B cell (primary cell): ENCODE measurements around the gene ZEB2. TPM values are rescaled to one million over a fixed set of nuclear protein-coding genes. Genes with fewer than 3 reads are reported as not detected.

Experiments
- ATAC-seq: fragments of 200-7000 bp; cut with Tn5 transposase; one replicate; pipeline ENCODE4 v1.10.0; 2021; ENCODE audit warnings: low read depth, mild to moderate bottlenecking, moderate number of reproducible peaks, moderate library complexity
- CTCF ChIA-PET: fragments of 350-600 bp; sonication (Branson Sonifier 250); formaldehyde crosslinking; loops from one replicate; lab custom pipeline; 2021; ENCODE audit warnings: antibody characterized with exemption, inconsistent platforms; lab: Charles Lee
- POLR2A ChIA-PET: fragments of 350-600 bp; sonication (Branson Sonifier 250); formaldehyde crosslinking; loops from one replicate; lab custom pipeline; 2021; ENCODE audit warnings: antibody characterized with exemption; lab: Charles Lee
- DNase-seq: peaks from one replicate; pipeline ENCODE4 v3.0.0; 2013
- H2AFZ ChIP-seq: 2 replicates; pipeline ENCODE4 v1.6.1; 2012; ENCODE audit warnings: mild to moderate bottlenecking, low read depth, low read length; ENCODE audit not compliant: insufficient read depth, poor library complexity, severe bottlenecking
- H3K27ac ChIP-seq, 2 donors: 1 replicate in 1 of 2; 2 replicates in 1 of 2; pipeline ENCODE4 v1.5.1; 2012 to 2013; ENCODE audit warnings: low read length in 2 of 2, mild to moderate bottlenecking in 2 of 2, moderate library complexity in 1 of 2
- H3K27me3 ChIP-seq, 4 experiments: fragments of 200-600 bp in 1 of 4; sonication (generic) in 1 of 4; replicated peaks in 1 of 4; 1 replicate in 2 of 4; 2 replicates in 2 of 4; pipeline versions ENCODE4 v1.6.1 to v1.7.0; 2013 to 2016; ENCODE audit warnings: low read length in 3 of 4, mild to moderate bottlenecking in 2 of 4, mixed read lengths in 1 of 4, moderate library complexity in 1 of 4; ENCODE audit not compliant: insufficient read depth in 4 of 4, control insufficient read depth in 3 of 4; ENCODE audit errors: control extremely low read depth in 1 of 4
- H3K36me3 ChIP-seq, 2 experiments: replicated peaks in 1 of 2; 1 replicate in 1 of 2; 2 replicates in 1 of 2; pipeline versions ENCODE4 v1.6.1 to v1.7.1; 2013; ENCODE audit warnings: low read length in 1 of 2; ENCODE audit not compliant: insufficient read depth in 2 of 2, control insufficient read depth in 1 of 2; ENCODE audit errors: control extremely low read depth in 1 of 2, extremely low read depth in 1 of 2
- H3K4me1 ChIP-seq, 2 donors: fragments of 200-600 bp in 1 of 2; sonication (generic) in 1 of 2; 1 replicate in 1 of 2; 2 replicates in 1 of 2; pipeline versions ENCODE4 v1.5.1 to v1.6.1; 2013 to 2017; ENCODE audit warnings: low read length in 2 of 2; ENCODE audit not compliant: control insufficient read depth in 2 of 2, insufficient read depth in 2 of 2
- H3K4me2 ChIP-seq: replicated peaks from 2 replicates; pipeline ENCODE3; 2012; ENCODE audit warnings: mild to moderate bottlenecking, low read depth, low read length; ENCODE audit not compliant: poor library complexity, severe bottlenecking
- H3K4me3 ChIP-seq, 5 experiments: fragments of 200-600 bp in 1 of 5; sonication (generic) in 1 of 5; 1 replicate in 3 of 5; 2 replicates in 2 of 5; pipeline versions ENCODE4 v1.5.1 to v1.7.0; 2011 to 2016; ENCODE audit warnings: low read length in 4 of 5, mild to moderate bottlenecking in 4 of 5, low read depth in 2 of 5, control low read depth in 1 of 5, moderate library complexity in 1 of 5; ENCODE audit not compliant: insufficient read depth in 1 of 5; ENCODE audit errors: control extremely low read depth in 1 of 5, extremely low read depth in 1 of 5
- H3K79me2 ChIP-seq: fragments of 200-600 bp; sonication (generic); one replicate; pipeline ENCODE4 v1.6.0; 2016; ENCODE audit warnings: low read length; ENCODE audit not compliant: control insufficient read depth, insufficient read depth
- H3K9ac ChIP-seq: fragments of 200-600 bp; sonication (generic); 2 replicates; pipeline ENCODE4 v1.6.1; 2017; ENCODE audit warnings: mild to moderate bottlenecking, low read length, moderate library complexity
- H3K9me3 ChIP-seq, 3 donors: one replicate each; pipeline versions ENCODE4 v1.6.1 to v1.7.1; 2013; ENCODE audit warnings: low read length in 2 of 3; ENCODE audit not compliant: control insufficient read depth in 2 of 3, insufficient read depth in 1 of 3; ENCODE audit errors: control extremely low read depth in 1 of 3
- H4K20me1 ChIP-seq: 2 replicates; pipeline ENCODE4 v1.6.0; 2012; ENCODE audit warnings: mild to moderate bottlenecking, low read length; ENCODE audit not compliant: insufficient read depth, control insufficient read depth, poor library complexity, severe bottlenecking
- H3K27ac Mint-ChIP-seq: one replicate; pipeline ENCODE4 v1.8.0; 2021; ENCODE audit warnings: mixed read lengths
- H3K27me3 Mint-ChIP-seq: one replicate; pipeline ENCODE4 v1.8.0; 2021; ENCODE audit warnings: mixed read lengths
- H3K4me1 Mint-ChIP-seq: one replicate; pipeline ENCODE4 v1.8.0; 2021; ENCODE audit warnings: mixed read lengths
- H3K4me3 Mint-ChIP-seq: one replicate; pipeline ENCODE4 v1.8.0; 2021; ENCODE audit warnings: mixed read lengths
- H3K9me3 Mint-ChIP-seq: one replicate; pipeline ENCODE4 v1.8.0; 2022; ENCODE audit warnings: mixed read lengths; ENCODE audit not compliant: insufficient read depth
- CTCF ChIP-seq: fragments of 200-600 bp; IDR thresholded peaks from one replicate; pipeline ENCODE4 v1.8.0; 2022; ENCODE audit warnings: antibody characterized with exemption, mild to moderate bottlenecking
- EZH2 ChIP-seq: IDR thresholded peaks from 2 replicates; pipeline ENCODE4 v1.6.1; 2012; ENCODE audit warnings: borderline replicate concordance, low read depth, mild to moderate bottlenecking, moderate library complexity, low read length; ENCODE audit not compliant: insufficient read depth, poor library complexity, severe bottlenecking
- WGBS: methylation state at CpG from one replicate; pipeline ENCODE4 v1.1.5; 2013; ENCODE audit warnings: missing lambda C conversion rate; ENCODE audit not compliant: insufficient coverage; 5-methylcytosine and 5-hydroxymethylcytosine counted together
- intact Hi-C: fragments of 100-400 bp; cut with micrococcal nuclease; formaldehyde crosslinking; loops from one replicate; pipeline ENCODE4 v1.10.0; 2022
- polyA plus RNA-seq: library from polyadenylated mRNA; depleted of rRNA; stranded (reverse); fragments of >200 nt; gene quantifications from 2 replicates; pipeline ENCODE4 v1.2.3, GENCODE V29; 2012
- total RNA-seq, 2 donors: library from RNA; stranded (reverse); fragments of 120-200 nt in 1 of 2; gene quantifications; 1 replicate in 1 of 2; 2 replicates in 1 of 2; pipeline versions ENCODE4 v1.2.3 to v1.2.4, GENCODE V29; 2013 to 2022

The ZEB2 gene
- total and polyA plus RNA-seq, 2 donors (not counting 1 experiment from before 2014, with no cell fraction given): 56.3 to 217 TPM

GRCh38 chr2:144498277-144498676 lies 21.6 kb downstream of the ZEB2 start:
- no peak overlapping the region for H3K4me3 ChIP-seq
- no peak for ATAC-seq
- H3K27ac Mint-ChIP-seq: no peak overlapping the region
- H3K9ac ChIP-seq: no peak overlapping the region
- CTCF ChIA-PET: no interaction called here
- POLR2A ChIA-PET: no interaction called here
- WGBS: 100% methylated on average over 1 of the region's 7 CpGs
- H3K9me3 ChIP-seq: no peaks in the 10 kb centered on the region
- no peak overlapping the region for H3K4me2 ChIP-seq
- H4K20me1 ChIP-seq: peaks cover 54% of the 10 kb centered on the region
- H3K4me3 Mint-ChIP-seq: no peak overlapping the region
- DNase-seq: no peak
- peaks cover 86% of the 10 kb centered on the region for H3K79me2 ChIP-seq
- H3K27me3 Mint-ChIP-seq: no peaks in the 10 kb centered on the region
- no peak overlapping the region for H2AFZ ChIP-seq
- no peaks in the 10 kb centered on the region for H3K9me3 Mint-ChIP-seq
- intact Hi-C loops: no loop called here
- no peaks in the 10 kb centered on the region for H3K27me3 ChIP-seq
- H3K27ac ChIP-seq: peak overlapping the region in 1 of 2 donors; percentile 28
- H3K4me1 Mint-ChIP-seq: peaks cover 56% of the 10 kb centered on the region
- peaks cover 5 to 44% of the 10 kb centered on the region in 2 experiments for H3K36me3 ChIP-seq
- H3K4me1 ChIP-seq: peaks cover 14 to 20% of the 10 kb centered on the region in 2 donors
- no peak for TF ChIP-seq CTCF
- no peak for TF ChIP-seq EZH2

GRCh38 chr2:144496977-144497598 lies 22.8 kb downstream of the ZEB2 start:
- H2AFZ ChIP-seq: no peak overlapping the region
- ChIA-PET CTCF (no interaction called here), POLR2A (no interaction called here)
- no peak for TF ChIP-seq EZH2
- TF ChIP-seq CTCF: no peak
- ATAC-seq (no peak), DNase-seq (no peak)
- peaks cover 5 to 38% of the 10 kb centered on the region in 2 experiments for H3K36me3 ChIP-seq
- intact Hi-C loops: no loop called here
- no peak overlapping the region for H3K4me2 ChIP-seq
- no peak overlapping the region for H3K4me3 ChIP-seq
- H3K27me3 ChIP-seq: no peaks in the 10 kb centered on the region
- H3K9ac ChIP-seq: no peak overlapping the region
- Mint-ChIP-seq H3K4me3 (peak overlapping the region; percentile 5), H3K27me3 (no peaks in the 10 kb centered on the region), H3K4me1 (peaks cover 62% of the 10 kb centered on the region), H3K9me3 (no peaks in the 10 kb centered on the region), H3K27ac (peak overlapping the region; percentile 33)
- WGBS: 100% methylated on average over 1 of the region's 3 CpGs
- H3K9me3 ChIP-seq: no peaks in the 10 kb centered on the region
- peaks cover 55% of the 10 kb centered on the region for H4K20me1 ChIP-seq
- peaks cover 25% of the 10 kb centered on the region in 2 donors for H3K4me1 ChIP-seq
- peaks cover 86% of the 10 kb centered on the region for H3K79me2 ChIP-seq
- H3K27ac ChIP-seq: no peak overlapping the region
